Stimulated activated CD4-positive, alpha-beta T cell treated with anti-CD3 and anti-CD28 coated beads, Interleukin-4, amount 100 ng/mL, for 24 hours (primary cell): ENCODE measurements around the gene NUDT5.
"Not testable (repeated sequence)": the region's sequence is repeated elsewhere in the genome, so short reads cannot be mapped to it uniquely, and the experiment has no call there.

ENCODE experiments used
- DNase-seq: peaks from one replicate; pipeline ENCODE4 v3.0.0-alpha.2; 2020

Gene NUDT5

DNA sequence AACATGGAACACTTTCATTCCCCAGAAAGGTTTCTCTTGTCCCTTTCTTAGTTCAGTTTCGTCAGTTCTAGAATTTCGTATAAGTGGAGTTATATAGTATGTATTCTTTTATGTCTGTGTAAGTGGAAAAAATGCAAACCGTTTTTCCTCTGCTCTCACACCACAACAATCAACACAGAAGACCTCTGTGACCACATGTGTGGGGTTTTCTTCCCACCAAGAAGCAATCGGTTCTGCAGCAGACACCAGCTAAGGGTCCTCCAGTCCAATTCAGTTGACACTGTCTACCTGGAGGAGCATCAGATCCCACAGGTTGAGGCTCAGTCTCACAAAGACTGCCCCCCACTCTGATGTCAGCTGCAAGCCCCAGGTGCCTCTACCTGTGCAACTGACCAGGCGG lies 6.5 kb upstream of the NUDT5 start:
- no peak for DNase-seq

DNA sequence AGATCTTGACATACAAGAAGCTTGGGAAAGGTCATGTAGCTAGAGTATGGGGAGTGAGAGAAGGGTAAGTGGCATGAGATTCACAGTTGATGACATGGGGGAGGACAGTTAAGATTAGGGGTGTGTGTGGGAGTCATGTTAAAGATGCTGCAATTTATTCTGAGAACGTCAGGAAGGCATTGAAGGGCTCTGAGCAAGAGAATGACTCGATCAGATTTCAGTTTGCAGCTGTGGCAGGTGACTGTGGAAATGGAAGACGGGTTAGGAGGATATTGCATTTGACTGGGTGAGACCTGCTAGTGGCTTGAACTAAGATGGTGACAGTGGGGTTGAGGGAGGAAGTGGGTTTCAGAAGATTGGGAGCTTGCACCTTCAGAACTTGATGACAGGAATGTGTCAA lies 5.9 kb upstream of the NUDT5 start:
- no peak for DNase-seq

DNA sequence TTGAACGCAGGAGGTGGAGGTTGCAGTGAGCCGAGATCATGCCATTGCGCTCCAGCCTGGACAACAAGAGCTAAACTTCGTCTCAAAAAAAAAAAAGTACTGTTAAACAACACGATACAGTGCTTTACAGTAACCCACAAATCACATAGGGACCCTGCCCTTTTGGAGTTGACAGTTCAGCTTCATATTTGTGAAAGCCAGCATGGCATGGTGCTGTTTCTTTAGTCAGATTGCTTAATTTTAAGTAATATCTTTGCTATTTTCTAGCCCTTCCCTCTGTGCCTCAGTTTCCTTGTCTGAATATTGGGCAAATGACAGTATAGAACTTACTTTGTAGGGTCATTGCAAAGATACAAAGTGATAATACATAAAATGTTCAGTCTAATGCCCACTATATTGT lies 5.2 kb upstream of the NUDT5 start:
- no peak for DNase-seq

DNA sequence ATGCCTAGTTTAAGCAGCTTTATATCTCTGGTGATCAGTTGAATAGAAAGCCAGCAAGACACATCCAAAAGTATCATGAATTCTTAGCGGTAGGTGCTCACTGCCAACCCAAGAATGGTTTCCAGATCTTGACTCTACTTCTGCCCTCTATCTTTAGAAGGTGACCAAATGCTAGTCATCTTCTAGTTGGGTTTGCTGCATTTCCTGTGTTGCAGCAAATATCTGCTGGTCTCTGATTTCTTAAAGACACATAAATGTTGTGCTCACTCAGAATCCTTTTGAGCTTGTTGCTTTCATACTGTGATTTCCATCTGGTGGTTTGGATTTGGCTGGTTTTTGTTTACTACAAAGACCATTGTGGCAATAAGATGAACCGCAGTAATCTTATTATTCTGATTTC lies 2.5 kb upstream of the NUDT5 start:
- no peak for DNase-seq

DNA sequence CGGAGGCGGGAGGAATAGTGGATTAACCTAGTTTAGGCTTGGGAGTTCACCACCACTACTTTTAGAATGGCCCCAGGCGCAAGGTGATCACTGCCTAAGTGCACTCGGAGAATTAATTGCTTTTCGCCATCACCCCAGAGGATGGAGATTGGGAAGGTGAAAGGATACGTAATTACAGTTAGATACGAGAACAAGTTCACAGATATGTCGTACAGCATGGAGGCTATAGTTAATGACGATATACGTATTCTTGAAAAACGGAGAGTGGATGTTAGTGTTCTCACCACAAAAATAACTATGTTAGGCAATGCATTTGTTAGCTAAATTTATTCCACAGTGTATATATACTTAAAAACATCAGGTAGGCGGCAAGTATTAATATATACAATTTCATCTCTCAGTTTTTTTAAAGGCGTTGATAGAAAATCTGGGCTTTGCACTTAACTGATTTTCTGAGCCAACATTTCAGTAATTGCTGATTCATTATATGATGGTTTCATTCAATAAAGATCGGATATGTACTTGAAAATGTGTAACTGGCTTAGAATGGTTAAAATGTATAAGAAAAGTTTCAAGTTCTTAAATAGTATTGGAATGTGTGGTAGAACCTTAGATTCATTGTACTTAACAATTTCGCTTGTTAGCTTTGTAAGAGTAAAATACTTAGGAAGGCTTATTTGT lies 980 bp upstream of the NUDT5 start:
- no peak for DNase-seq

DNA sequence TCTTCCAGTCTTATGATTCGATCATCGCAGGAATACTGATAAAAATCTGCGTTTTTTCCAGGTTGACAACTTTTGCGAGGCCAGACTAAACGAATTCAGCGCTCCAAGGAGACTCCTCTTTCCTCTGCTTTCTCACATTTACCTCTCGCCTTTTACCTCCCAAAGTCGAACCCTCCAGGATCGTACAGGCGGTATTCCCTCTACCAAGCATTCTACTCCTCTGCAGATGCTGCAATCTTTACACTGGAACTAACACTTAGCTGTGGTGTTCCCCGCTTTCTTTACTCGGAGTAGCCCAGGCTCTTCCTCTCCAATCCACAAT lies 449 bp downstream of the NUDT5 start:
- DNase-seq = no peak

DNA sequence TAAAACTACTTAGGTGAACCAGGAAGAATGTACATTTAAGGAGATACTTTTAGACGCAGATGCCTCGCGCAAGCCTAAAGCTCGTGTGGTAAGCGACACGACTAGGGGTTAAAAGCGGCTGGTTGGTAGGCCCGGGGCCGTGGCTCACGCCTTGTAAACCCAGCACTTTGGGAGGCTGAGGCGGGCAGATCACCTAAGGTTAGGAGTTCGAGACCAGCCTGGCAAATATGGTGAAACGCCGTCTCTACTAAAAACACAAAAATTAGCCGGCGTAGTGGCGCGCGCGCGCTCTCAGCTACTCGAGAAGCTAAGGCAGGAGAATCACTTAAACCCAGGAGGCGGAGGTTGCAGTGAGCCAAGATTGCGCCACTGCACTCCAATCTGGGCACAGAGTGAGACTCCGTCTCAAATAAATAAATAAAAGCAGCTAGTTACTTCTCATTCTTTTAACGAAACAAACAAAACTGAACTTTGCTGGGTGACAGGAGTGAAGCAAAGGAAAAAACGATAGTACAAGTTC lies 879 bp downstream of the NUDT5 start:
- DNase-seq = peak; percentile 31

DNA sequence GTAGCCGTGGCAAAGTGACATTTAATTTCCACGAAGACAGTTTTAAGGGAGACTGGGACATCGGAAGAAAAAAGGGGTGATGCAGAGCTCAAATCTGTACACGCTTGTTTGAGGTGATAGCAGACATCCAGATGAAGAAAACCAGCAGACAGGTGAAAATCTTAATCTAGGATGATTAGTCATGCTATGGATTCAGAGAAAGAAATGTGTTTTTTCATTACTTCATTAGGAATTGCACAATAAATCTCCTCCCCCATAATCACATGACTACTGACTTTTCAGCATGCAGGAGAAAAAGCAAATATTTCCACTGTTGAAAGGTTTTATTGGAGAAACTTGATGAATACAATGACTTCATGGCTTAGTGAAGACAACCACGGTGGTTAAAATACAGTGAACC lies 2.5 kb downstream of the NUDT5 start:
- DNase-seq = no peak

DNA sequence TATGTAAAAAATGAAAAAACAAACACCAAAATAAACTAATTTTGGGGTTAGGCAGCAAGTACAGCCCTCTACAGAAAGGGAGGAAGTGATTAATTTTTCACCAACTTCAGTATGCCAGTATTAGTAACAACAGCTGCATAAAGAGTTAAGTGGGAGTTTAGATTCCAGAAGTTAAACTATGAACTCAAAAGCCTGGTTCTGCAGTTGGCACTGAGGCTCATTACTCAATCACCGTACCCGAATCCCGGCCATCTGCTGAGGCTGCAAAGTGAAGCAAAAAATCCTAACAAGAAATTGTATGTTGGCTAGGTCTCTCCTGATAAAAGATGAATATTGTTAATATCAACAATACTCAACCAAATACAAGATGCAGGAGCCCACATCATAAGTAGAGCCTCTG lies 4.0 kb downstream of the NUDT5 start:
- DNase-seq = no peak

DNA sequence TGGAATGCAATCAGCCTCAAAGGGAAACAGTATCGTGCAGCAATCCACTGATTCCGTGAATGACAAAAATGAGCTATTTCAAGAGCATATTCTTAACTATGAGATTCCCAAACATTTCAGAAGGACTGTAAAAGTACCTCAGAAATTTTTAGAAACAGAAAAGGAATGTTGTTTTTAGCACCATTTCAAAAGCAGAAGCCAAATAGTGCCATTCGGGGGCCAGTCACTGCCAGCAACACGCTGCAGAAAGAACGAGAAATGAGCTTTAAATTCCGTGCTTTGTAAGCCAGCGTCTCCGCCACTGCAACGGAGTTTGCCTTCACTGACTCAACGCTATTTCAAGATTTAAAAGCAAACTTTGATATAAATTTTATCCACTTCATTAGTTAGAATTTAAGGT lies 6.3 kb downstream of the NUDT5 start:
- DNase-seq = no peak

DNA sequence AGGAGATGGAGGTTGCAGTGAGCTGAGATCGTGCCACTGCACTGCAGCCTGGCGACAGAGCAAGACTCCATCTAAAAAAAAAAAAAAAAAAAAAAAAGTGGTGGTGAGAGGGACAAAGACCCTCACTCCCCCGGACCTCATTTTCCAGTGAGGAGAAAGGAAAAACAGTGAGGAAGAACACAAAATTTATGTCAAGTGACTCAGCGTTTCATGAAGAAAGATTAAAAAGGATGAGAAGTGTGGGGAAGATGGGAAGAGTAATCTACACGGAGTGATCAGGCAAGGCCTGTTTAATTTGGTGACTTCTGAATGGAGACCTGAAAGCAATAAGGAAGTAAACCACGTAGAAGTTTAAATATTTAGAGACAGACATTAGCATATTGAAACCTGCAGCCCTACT lies 7.0 kb downstream of the NUDT5 start:
- no peak for DNase-seq

DNA sequence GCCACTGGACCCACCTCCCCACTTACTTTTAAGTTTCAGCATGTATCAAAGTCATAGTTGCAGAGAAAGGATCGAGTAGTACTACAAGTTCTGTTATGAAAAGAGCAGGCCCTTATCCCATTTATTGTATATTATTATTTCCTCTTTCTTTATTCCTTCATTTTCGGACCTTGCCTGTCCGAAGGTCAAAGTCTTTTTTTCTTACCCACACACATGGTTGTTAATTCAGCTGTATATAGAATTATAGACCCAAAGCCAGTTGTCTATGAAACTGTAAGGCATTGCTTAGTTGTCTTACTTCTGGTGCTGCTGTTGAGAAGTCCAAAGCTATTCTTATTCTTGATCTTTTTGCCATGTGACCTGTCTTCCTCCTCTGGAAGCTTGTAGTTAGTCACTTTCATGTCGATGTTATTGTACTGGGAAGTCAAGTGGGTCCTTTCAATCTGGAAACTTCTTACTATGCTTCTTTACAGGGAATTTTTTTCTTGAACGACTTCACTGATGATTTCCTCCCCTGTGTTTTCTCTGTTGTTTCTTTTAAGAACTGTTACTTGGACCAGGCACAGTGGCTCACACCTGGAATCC lies 8.3 kb downstream of the NUDT5 start:
- DNase-seq = no peak

DNA sequence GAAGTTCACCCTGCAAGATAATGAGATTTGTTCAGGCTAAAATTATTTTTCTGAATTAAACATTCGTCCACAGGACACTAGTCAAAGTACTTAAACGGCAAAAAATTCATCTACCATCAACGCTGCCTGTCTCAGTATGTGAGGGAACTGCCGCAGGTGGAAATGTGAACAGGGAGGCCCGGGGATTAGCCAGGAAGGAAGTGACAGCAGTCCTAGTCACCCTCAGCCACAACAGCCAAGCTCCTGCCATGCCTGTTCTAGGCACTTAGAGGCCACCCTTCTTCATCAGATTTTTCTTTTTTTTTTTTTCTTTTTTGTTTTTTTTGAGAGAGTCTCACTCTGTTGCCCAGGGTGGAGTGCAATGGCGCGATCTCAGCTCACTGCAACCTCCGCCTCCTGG lies 9.4 kb downstream of the NUDT5 start:
- peak; percentile 23 for DNase-seq

DNA sequence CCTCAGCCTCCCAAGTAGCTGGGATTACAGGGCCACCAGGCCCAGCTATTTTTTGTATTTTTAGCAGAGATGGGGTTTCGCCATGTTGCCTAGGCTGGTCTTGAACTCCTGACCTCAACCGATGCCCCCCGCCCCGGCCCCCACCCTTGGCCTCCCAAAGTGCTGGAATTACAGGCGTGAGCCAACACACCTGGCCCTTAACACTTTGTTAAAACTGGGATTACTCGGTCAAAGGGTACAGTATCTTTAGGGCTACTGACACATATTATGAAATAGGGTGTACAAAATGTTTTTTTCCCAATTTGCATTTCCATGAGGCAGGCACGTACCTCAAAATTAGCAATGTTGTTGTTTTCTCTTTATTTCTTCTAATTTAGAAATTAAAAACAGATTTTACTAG lies 11.5 kb downstream of the NUDT5 start:
- no peak for DNase-seq

DNA sequence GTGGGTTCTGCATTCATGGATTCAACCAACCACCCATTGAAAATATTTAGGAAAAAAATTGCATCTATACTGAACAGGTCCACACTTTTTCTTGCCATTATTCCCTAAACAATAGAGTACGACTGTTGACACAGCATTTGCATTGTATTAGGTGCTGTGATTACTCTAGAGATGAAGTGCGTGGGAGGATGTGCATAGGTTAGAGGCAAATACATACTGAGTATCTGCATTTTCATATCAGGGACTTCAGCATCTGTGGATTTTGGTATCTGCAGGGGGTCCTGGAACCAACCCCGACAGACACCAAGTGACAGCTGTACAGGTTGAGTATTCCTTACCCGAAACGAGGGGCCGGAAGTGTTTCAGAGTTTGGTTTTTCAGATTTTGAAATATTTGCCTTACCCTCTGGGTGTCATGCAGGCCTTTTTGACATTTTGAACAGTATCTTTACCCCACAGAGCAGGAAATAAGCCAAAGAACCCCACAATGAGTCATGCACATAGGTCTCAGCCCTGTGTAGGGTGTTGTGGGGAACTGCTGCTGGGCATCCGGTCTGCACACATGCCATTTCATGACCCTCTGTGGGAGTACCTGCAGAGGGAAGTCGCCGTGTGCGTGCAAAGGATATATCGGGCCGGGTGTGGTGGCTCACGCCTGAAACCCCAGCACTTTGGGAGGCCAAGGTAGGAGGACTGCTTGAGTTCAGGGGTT lies 14.5 kb downstream of the NUDT5 start:
- peak; percentile 76 for DNase-seq

DNA sequence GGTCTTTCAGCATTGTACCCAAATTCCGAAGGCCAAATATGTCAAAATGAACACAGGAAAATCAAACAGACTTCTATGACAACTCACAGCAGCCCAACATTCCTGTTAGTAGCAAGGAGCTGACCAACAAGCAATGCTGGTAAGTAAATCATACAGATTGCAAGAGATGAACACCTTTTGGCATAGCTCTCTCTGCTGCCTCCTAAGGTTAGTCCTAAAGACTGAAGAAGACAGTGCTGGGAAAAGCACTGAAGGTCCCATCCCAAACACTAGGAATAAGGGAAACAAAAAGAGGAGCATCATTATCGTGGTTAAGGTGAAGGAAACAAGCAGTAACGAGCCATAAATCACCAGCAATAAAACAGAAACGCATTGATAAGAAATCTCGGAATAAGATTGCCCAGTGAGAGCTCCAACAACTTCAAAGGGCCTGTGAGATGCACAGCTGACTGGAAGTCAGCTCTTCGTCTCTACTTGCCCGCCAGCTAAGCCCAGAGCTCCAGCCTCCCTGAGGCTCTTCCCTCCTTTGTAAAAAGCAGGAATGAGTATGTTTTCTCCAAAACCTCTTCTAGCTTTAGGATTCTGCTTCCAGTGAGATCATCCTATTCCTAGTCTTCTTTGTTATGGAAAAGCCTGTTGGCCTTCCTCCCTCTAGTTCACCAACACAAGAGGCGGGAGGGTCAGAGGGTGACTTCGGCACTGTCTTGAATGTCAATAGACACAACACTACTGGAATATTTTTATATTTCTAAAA lies 15.3 kb downstream of the NUDT5 start:
- no peak for DNase-seq

DNA sequence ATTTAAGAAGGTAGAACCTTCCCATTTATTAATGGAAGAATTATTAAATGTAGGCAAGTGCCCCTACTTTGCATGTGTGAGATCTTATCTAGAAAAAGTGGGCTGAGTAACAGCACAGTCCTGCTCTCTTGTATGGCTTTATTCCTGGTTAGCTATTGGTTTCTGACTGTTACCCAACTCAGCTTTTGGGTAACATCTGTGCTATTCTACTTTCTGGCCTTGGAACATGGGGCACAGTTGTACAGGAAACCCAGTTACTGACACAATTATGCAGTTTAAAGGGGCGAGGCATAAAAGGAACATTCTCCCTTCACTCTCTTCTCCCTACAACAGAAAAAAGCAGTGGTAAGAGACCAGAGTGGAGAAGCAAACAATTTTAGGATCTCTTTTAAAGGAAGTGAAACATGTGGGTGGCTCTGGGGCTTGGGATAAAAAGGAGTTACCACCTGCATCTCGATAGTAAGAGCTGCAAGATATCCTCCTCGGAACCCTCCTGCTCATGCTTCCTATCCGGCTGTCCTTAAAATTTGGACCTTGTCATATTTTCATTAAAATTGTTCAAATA lies 16.0 kb downstream of the NUDT5 start:
- DNase-seq = no peak

DNA sequence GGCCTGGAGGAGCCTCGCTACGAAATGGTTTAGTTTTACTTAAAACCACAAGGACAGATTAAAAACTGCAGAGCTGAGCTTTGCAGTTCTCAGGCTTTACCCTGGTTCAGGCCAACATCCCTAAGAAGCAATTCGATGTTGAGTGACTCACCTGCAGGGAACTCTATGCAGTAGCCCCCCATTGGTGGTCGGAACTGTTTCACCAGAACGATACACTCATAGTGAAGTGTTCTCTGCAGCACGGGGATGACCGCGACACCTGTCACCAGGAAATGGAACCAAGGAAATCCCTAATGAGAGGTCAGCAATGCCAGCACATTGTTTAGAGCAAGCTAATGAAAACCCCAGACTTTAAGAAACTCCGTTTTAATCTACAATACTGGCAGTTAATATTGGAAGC lies 18.0 kb downstream of the NUDT5 start:
- DNase-seq = no peak

DNA sequence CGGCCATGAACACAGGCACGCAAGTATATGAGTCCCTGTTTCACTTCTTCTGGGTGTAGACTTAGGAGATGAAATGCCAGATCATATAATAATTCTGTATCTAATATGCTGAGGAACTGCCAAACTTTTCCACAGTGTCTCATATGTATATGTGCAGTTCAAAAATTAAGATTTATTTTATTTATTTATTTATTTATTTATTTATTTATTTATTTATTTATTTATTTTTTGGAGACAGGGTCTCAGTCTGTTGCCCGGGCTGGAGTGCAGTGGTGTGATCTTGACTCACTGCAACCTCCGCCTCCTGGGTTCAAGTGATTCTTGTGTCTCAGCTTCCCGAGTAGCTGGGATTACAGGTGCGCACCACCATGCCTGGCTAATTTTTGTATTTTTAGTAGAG lies 24.2 kb downstream of the NUDT5 start:
- not testable (repeated sequence) for DNase-seq

DNA sequence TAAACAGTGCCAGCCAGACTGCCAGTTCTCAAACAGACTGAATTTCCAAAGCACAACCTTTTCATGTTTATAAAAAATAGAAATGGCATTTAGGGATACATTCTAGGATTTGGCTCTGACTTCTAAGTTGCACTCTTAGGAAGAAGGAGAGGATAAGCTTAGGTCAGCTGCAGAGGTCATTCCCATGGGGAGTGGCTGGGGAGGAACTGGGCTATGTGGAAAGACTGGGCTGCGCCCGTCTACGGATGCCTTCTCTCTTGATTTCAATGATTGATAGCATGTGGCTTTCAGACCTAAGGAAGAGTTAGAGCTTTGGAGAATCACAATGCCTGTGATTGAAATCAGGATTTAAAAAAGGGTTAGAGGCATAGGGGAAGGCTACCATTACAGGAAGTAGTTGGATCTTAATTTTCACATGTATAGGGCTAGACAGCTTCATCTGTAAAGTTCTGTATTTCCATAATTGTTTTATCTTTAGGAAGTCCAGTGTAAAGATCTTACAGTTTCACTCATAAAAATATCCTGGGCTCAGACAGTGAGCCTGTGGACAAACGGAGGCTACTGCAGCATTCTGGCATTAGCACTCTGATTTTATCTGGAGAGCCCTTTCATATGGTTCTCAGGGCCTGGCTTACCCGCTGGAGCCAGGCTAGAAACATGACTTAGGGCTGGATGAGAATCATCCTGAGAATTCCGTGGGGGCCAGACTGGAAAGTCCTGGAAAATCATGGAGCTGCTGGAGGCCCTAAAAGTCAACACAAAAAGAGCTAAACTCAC lies 29.5 kb downstream of the NUDT5 start:
- DNase-seq = no peak

DNA sequence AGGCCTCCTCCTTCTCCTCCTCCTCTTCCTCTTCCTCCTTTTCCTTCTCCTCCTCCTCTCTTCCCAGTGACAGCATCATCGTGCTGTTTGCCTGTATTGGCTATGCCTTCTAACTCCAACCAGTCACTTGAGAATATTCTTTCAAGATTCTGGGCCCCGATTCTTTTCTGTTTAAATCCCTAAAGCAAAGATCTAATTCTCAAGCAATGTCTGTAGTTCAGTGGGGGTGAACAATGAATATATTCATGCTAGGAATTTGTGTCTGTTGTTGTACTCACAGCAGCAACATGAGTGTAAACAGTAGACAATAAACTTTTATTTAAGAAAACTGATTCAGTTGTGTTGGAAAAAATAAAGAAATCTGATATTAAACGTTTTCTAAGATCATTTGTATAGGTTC lies 30.7 kb downstream of the NUDT5 start:
- no peak for DNase-seq

DNA sequence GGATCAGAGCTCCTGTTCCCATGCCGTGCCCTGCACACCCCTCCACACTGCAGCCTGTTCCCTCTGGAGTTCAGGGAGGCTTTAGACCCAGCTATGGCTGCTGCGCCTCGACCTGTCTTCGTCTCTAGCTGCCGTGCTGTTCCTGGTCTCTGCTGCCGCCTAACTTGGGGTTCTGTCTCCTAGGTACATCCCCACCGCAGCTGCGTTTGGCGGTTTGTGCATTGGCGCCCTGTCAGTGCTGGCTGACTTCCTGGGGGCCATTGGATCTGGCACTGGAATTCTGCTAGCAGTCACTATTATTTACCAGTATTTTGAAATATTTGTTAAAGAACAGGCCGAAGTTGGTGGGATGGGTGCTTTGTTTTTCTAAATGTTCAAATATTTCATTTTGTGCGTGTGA lies 31.6 kb downstream of the NUDT5 start:
- no peak for DNase-seq

DNA sequence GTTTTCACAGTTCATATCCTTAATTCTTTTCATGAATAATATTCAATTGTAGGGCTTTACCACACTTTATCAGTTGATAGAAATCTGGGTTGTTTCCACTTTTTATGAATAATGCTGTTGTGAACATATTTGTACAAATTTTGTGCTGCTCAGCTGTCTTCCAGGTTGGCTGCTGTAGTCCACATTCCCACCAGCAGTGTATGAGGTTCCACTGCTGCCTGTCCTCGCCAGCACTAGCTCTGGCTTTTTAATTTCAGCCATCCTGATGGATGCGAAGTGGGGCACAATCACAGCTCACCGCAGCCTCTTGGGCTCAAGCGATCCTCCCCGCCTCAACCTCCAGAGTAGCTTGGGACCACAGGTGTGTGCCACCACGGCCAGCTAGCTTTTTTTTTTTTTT lies 32.8 kb downstream of the NUDT5 start:
- no peak for DNase-seq
